K562 (cell line): ENCODE data around the gene CDX1.

Experiments
- FOXA1 ChIP-seq: fragments of 450-650 bp; IDR thresholded peaks from 2 replicates; pipeline ENCODE4 v1.6.1; 2016; ENCODE audit warnings: mild to moderate bottlenecking, borderline replicate concordance
- FOXK1 ChIP-seq: sonication (generic); formaldehyde crosslinking; IDR thresholded peaks from 2 replicates; pipeline ENCODE4 v1.8.0; 2022; ENCODE audit warnings: missing genetic modification reagents, mild to moderate bottlenecking, borderline replicate concordance
- PHB ChIP-seq: fragments of 250-450 bp; sonication (Bioruptor Pico); IDR thresholded peaks from 2 replicates; pipeline ENCODE4 v1.5.0; 2021
- POLR2A ChIP-seq: fragments of 450-650 bp; conservative IDR thresholded peaks from 2 replicates; pipeline ENCODE4 v1.6.1; 2016
- RAD21 ChIP-seq, 2 experiments: fragments of 250-450 bp in 1 of 2; fragments of 450-650 bp in 1 of 2; sonication (Bioruptor Pico) in 1 of 2; formaldehyde crosslinking in 1 of 2; IDR thresholded peaks in 1 of 2; conservative IDR thresholded peaks in 1 of 2; 2 replicates each; pipeline versions ENCODE4 v1.4.0 to v1.8.0; 2020 to 2022; ENCODE audit warnings: mild to moderate bottlenecking in 2 of 2, moderate library complexity in 1 of 2
- RCOR1 ChIP-seq, 2 experiments: IDR thresholded peaks; 2 replicates each; pipeline ENCODE4 v1.6.1; 2012; ENCODE audit warnings: low read depth in 2 of 2, low read length in 2 of 2, borderline replicate concordance in 1 of 2, improper control_type of control experiment in 1 of 2
- ZNF274 ChIP-seq: IDR thresholded peaks from 2 replicates; pipeline ENCODE4 v1.6.1; 2011; ENCODE audit warnings: low read depth, mild to moderate bottlenecking, low read length, moderate library complexity, borderline replicate concordance

DNA sequence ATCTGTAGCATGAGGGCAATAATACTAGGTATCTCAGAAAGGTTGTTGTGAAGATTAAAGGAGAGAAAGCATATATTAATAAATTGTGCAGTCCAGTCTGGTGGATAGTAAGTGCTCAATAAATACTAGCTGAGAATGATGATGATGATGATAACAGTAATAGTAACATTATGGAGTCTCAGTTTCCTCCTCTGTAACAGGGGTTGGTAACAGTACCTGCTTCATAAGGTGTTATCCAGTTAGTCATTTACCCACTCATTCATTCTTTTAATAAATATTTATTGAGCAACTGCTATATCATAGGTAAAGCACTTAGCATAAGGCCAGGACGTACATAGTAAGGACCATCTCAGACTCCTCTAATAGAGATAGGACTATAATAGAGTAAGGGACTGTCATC, 30.9 kb downstream of the CDX1 start:
- TF ChIP-seq PHB (CRISPR knock-in tag) = no peak
- no peak for TF ChIP-seq FOXA1
- TF ChIP-seq RAD21 (CRISPR knock-in tag; conservative IDR thresholded peaks at IDR 0.05 in 1 of 2, IDR thresholded peaks at IDR 0.05 in 1 of 2) = no peak
- no peak for TF ChIP-seq ZNF274
- TF ChIP-seq FOXK1 = no peak
- no peak for TF ChIP-seq POLR2A
- no peak for TF ChIP-seq RCOR1 (IDR thresholded peaks at IDR 0.05; ENCODE audit: borderline replicate concordance in 1 of 2, low read depth in 2 of 2, low read length in 2 of 2)
